COR-L47 (cell line): Measurements from ENCODE around the gene NHSL2.

Source experiments
- DNase-seq: peaks from one replicate; lab custom pipeline; 2025; lab: John Stamatoyannopoulos, UW

The NHSL2 gene

DNA sequence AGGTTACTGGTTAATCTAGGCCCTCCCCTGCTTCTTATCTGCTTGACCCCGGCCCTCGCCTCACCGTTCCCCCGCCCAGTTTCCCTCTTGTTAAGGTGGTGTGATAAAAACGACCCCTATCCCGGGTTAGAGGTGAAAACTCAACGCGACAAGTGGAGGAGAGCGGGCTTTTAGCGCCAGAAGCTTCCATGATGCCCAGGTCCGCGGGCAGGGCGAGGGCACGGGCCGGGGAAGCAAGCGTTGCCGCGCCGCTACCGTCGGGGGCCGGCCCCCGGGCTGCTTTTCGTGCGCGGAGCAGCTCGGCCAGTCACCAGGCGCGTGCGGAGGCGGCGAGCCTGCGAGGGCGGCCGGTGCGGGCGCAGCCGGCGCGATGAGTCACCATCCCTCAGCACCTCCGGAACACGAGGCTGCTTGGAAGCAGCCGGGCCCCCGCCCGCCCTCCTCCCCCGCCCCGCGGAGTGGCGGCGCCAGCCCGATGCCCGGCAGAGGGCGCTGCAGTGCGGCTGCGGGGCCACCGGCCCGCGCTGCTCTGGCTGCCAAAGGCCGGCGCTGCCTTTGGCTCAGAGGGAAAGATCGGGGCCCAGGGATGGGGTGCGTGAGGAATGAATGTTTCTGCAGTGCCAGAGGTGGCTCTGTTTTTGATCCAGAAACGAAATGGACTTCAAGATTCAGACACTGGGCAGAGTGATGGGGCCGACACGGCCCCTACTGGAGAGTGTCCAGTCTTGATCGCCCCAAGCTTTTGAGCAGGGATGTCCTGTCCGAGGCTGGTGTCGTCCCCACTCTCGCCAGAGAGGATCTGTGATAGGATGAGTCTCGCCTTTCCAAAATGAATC is 107.8 kb downstream of the NHSL2 start:
- peak; percentile 31 for DNase-seq

DNA sequence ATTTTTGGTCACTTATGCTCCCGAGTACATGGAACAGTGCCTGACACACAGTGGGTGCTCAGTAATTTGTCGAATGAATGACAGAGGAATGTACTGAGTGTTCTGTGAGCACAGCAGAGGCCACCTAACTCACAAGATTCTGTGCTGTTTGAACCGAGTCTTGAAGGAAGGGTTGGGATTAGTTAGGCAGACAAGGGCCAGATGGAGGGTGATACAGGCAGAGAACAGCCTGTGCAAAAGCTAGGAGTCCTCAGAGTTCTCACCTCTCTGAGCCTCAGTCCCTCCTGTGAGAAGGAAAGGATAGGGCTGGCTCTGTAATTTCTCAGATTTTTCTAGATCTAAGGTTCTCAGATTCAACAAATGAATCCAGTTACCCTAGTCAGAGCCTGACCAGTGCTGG is 108.8 kb downstream of the NHSL2 start:
- no peak for DNase-seq

DNA sequence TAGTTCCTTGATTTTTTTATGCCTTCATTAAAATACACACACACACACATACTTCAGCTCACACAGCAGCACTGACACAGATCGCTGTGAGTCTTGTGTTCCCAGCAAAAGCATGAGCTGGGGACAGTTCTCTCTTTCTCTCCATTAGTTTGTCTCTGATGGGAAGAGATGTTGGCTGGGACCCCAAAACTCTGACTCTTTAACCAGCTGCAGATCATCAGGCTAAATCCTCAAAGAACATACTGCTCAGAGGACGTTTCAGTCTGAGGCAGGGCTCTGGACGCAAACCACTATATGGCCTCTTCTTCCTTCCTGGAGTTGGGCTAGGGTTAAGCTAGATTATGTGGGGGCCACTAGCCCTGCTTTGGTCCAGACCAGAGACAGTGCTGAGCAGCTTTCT is 109.6 kb downstream of the NHSL2 start:
- DNase-seq, result no peak

DNA sequence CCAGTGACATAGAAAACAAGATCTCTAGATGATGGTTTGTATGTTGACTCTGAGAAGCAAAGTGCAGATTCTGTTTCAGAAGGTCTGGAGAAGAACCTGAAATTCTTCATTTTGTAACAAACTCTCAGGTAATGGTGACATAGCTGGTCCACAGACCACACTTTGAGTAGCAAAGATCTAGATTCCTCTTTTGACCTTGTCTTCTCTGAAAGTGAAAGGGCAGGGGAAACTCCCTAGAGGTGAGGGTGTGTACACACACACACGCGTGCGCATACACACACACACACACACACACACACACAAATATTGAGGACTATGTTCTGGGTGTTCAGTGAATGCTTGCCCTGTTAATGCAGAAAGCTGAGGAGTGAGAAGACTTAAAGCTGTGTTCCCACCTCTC is 110.1 kb downstream of the NHSL2 start:
- no peak for DNase-seq

DNA sequence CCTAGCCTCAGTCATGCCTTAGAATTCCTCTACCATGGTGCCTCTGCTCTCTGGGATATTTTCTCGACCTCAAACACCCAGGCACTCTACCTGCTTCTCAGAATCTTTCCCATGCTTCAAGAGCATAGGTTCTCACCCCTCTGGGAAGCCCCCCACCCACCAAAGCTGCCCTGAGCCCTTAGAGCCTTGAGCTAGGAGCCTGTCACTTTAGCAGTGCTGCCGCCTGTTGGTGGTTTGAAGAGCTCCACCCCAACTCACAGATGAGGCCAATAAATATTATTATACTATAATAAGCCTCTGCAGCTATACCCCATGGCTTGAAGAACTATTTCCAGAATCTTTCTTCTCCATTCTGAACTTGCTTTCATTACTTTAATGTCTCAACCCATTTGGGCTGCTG is 111.3 kb downstream of the NHSL2 start:
- no peak for DNase-seq

DNA sequence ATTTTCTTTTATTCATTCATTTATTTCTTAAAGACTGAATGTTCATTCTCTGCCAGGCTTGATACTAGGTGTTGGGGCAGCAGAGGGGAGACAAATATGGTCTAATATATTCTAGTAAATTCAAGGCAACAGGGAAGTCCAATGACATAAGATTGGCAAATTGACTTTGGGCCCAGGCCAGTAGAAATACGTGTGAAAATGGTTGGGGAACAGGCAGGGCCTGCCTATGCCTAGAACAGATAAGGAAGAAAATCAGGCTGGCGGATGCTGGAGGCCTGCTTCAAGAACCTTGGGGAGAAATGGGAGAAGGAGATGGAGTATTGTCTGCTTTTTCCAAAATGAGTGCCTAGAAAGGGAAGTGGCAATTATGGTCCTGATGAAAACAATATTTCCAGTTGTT is 112.4 kb downstream of the NHSL2 start:
- no peak for DNase-seq

DNA sequence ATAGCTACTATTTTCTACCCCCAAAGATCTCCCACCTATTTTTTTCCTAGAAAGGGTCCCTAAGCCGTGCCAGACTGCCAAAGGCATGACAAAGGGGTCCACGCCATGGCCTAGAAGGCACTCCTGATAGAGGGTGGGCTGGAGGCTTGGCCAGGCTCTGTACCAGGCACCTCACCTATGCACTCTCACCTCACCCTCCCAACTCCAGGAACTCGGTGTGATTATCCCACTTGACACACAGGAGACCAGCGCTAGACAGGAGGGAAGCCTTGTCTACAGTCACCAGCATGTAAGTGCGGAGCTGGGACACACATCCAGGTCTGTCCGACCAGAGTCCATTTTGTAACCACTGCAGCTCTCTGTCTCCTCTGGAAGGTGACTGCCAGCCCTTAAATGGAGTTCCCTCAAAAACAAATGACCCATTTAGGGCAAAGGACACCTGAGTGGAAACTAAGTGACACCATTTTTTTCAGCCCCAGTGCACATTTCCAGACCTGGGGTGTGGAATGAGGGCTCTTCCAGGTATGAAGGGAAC is 114.7 kb downstream of the NHSL2 start:
- DNase-seq, result no peak

DNA sequence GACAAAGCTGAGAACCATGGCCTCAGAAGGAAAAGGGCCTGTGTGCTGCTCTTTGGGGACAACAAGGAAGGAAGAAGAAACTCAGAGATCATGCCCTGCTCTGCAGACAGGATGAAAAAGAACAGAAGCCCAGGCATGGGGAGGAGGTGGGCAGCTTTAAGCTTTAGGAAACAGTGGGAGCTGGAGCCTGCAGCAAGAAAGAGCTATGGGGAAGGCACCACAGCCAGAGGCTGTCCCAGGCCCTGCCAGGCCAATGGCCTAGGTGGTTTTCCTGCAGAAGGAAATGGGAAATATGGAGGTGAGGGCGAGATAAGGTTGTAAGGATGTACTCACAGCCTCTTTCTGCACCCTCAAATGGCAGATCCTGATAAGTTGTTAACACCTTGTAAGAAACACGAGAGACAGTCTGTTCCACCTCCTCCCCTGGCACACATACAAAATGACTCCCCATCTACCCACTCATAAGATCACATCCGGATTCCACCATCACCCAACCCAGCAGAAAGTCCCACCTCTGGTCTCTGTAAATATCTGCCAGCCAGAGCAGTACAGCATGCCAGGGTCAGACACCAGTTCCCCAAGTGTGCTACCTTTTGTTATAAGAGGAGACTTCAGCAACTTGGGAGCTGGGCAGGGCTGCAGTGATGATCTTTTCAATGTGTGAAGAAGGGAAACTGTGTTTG is 115.8 kb downstream of the NHSL2 start:
- DNase-seq, result no peak

DNA sequence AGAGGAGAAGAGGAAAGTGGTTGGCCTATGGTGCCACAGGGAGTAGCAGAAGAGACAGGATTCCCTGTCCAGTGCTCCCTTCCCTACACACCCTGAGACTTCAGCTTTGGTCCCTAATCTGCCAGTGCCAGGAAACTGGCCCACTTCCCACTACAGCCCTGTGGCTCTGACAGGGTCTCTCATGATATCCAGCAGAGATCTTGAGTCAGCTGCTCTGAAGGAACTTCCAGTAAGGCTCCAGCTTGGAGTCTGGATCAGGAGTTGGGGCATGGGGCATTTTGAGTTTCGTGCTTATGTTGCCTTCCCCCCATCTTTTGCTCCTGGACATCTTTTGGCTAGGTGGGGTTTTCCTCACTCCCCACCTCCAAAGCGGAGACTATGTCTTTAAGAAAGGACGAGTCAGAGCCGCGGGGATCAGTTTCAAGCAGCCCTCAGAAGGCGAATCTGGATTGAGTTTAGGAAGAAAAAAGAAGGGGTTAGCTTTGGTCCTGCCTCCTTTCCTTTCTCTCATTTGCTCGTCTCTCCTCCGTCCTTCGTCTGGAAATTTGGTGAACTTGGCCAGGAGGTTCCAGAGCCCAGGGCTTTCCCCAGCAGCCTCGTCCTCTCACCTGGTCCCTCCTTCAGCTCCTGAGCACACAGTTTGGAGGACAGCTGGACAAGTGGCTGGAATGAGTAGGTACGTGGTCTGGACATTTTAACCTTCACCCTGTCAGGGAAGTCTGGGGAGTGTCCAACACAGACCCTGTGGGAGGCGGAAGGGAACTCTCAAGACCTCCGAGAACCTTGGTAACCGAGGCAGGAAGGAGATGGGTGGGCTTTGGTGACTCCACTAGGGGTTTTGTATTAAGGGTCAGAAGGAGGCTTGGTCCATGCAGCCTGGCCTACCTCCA is 116.6 kb downstream of the NHSL2 start:
- DNase-seq, result no peak

DNA sequence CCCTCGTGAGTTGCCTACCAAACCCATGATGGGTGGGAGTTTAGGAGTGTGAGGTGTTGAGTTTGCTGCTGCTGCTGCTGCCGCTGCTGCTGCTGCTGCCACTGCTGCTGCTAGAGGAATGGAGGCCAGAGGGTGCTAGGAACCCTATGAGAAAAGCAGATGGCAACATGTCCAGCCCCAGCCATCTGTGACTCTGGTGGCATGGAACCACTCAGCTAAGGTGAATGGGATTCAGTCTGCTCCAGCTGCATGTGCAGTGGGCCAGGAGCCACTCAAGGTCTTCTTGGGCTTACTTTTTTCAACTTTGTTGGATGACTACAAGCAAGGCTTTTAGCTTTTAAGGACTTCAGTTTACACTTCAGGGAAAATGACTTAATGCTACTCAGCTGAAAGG is 117.3 kb downstream of the NHSL2 start:
- DNase-seq, result no peak

DNA sequence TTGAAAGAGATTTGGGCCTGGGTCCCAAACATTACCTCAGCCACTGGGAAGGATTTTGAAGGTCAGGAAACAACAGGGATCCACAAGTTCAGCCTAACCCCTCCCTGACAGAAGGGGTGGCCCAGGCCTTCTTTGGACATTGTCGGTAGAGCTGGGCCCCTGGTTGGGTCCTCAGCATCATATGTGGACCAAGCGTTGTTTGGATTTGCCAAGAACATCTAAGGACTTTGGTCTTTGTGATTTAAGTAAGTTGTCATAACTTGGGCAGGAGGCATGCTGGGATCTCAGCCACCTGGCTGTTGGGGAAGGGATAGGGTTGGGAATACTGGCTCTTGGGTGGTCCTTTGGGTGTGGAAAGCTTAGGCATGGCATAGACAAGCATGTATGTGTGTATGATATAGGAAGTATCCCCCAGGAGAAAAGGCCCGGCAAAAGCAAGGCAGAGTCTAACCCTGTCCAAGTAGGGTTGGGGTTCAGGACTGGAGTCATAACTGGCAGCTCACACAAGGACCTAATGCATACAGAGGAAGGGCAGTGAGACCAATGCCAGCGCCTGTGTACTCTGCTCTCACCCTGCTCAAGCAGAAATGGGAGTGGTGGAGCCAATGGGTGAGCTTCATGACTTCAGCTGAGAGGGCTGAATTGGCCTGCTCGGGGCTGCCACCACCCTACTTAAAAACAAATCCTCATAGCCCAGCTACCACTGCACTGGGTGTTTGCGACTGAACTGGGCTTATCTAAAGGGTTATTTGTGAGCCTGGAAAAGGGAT is 118.2 kb downstream of the NHSL2 start:
- no peak for DNase-seq

DNA sequence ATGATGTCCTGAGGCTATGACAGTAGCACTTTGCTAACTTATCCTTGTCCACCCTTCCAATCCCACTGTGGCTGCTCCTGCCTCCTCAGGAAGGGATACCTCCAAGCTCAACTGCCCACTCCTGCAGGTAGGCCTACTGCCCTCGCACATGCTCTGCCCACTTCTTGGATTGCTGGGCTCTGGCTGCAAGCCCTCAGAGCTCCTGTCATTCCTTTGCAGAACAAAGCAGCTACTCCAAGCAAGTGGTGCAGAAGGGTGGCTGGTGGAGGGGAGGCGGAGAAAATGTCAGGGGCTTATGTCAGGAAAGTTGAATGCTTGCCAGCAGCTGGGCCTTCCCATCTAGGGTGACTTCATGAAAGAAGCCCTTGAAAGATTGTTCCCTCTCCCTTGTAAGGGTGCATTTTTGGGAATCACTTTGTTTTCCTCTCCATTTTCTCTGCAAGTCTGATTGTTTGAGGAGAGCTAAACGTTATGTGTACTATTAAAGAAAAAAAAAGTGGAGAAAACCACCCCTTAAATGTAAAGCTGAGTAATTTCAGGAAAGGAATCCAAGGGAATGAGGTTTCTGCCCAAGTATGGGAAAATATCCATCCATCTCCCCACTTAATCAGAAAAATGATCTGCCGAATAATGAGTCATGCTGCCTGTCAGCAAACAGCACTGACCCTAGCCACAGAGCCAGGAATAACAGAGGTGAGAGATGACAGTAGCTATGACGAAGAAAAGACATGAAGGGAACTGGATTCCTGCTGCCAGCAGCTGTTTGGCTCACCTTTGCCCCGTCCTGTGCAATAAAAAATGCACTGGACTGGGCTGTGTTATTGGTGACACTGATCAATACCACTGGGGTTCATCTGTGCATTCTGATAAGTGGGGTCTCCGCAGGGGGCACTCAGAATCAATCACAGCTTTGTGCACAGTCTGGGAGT is 119.1 kb downstream of the NHSL2 start:
- no peak for DNase-seq

DNA sequence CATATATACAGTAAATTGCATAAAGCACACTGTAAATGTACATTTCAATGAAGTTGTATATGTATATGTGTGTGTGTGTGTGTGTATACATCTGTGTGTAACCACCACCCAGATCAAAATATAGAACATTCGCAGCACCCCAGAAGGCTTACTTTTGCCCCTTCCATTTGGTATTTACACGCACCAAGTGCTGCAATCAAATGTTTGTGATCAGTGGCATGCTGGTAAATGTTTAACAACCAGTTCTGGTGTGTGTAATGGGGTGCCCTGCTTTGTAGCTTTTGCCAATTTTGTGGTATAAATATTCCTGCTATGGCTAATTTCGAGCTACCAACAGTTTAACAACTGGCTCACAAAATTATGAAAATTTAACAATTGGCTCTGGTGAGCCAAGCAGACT is 119.8 kb downstream of the NHSL2 start:
- no peak for DNase-seq

DNA sequence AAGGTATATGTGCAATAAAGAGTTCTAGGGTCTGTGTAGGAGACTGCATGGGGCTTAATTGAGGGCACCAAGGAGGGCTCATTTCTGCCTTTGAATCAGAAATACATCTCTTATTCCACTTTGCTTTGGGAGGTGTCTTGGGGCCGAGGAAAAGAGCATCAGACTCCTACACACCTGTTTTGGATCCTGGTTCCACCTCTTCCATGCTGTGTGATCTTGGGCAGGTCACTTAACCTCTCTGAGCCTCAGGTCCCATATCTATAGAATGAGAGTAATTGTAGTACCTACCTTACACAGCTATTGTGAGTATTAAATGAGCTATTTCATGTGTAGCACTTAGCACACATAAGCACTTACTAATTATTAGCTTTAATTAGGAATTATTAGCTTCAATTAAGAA is 120.5 kb downstream of the NHSL2 start:
- DNase-seq, result no peak

DNA sequence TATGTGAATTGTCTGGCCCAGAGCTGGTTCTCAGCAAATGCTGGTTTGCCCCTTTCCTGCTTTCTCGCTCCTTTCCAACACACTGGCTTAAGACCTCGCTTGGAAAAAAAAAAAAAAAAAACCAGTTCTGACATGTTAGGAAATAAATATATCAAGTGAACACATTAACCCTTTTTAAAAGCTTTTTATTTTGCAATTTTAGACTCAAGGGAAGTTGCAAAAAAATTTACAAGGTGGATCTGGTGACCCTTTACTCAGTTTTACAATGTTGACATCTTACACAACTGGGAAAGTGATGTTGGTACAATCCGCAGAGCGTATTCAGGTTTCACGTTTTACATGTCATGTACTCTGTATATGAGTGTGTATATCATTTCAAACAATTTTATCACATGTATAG is 121.0 kb downstream of the NHSL2 start:
- DNase-seq, result no peak

DNA sequence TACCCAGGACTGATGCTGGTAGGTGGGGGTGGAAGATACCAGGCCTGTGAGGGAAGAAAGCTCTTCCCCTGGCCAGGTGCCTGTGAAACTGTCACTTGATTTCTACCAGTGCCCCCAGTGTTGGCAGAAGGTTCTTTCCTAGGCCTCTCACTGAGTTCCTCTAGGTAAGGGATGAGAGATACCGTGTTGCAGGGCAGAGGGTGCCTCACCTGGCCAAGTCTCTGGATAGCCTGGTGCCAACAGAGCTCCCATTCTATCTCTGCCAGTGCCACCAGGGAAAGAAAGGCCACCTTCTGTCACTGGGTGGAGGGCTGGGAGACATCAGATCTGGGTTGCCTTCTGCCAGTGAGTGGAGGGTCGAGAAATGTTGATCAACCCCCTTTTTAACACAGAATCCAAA is 127.0 kb downstream of the NHSL2 start:
- DNase-seq, result no peak

DNA sequence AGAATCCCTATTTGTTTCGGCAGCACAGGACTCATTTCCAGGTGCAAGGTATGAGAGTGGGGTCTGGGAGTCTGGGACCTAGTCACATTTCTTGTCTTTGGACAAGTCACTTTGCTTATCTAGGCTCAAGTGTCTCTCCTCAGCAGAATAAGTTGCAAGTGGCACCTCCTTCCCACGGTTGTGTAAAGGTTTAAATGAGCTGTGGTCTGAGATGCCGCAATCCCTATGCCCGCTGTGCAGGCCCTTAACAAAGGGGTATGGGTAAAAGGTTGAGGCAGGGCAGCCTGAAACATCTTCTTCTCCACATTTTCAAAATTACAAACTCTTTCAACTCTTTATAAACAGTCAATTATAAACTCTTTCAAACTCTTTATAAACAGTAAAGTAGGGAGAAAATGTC is 127.4 kb downstream of the NHSL2 start:
- no peak for DNase-seq

DNA sequence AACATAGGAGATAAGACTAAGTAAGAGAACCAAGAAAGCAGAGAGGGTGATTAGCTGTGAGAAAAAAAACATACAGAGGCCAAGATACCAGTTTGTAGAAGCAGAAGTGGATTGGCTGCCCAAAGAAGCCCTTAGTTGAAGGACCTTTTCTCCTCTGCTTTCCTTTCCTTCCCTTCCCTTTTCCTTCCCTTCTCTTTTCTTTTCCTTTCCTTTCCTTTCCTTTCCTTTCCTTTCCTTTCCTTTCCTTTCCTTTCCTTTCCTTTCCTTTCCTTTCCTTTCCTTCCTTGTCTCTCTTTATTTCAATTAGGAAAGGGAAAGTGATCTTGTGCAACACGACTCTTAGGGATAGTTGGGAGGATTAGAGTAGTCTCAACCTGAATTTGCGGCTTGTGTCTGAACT is 128.2 kb downstream of the NHSL2 start:
- DNase-seq, result no peak

DNA sequence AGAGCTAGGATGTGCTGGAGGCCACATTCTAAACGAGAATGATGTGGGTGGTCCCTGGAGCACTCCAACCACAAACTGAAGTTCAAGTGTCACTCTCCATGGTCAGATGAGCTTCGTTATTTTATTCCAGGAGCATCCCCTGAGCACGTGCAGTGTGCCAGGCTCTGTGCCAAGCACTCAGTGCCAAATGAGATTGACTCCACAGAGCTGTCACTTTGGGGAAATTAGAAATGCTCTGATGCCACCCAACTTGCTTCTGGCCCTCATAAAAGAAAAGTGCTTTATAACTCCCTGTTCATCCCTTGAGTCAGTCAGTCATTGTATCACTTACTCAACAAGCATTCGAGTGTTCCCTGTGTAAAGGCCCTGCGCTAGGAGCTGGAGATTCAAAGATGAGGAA is 129.9 kb downstream of the NHSL2 start:
- no peak for DNase-seq

DNA sequence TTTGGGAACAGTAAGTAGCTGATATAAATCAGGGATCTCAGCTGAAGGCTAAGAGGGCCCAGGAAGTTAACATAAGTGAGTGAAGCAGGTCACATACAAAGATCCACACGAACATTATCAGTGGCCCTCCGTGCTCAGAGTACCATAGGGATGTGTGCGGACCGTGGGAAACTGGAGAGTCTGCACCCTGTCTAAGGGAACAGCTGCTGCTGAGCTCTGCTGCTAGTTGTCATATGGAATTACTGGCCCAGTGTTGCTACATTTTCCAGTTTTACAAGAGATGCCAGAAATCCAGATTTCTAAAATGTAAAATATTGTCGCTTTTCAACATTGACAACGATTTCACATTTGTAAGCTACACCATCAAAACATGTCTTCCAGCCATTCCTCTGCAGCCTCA is 130.5 kb downstream of the NHSL2 start:
- no peak for DNase-seq
